NCI-H1694 treated with DMSO at 0.1 percent for 48 hours (cell line): ENCODE data around the gene PTP4A2.

Experiments
- DNase-seq: peaks from one replicate; lab custom pipeline; 2025; lab: John Stamatoyannopoulos, UW

PTP4A2 gene

DNA sequence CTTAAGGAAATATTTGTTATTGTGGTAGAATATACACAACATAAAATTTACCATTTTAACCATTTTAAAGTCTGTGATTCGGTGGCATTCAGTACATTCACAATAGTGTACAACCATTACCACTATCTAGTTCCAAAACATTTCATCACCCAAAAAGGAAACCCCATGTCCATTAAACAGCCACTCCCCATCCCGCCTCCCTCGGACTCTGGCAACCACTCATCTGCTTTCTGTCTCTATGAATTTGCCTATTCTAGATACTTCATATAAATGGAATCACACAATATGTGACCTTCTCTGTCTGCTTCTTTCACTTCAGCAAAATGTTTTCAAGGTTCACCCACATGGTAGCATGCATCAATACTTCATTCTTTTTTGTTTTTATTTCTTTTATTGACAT, 51.3 kb downstream of the PTP4A2 start:
- no peak for DNase-seq

DNA sequence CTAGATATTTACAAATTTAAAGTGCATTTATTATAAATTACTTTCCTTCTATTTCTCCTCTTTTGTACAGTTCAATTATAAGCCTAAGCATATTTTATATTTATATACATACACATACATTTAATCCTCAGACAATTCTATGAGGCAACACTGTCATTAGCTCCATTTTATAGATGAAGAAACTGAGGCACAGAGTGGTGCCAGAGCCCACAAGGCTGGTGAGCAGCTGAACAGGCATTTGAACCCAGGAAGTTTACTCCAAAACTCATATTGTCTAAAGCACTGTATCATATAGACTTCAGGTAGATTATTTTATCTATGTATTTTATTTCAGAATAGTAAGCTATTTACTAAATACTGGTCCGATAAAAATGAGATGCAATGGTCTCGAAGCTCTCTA, 52.3 kb downstream of the PTP4A2 start:
- DNase-seq, result no peak

DNA sequence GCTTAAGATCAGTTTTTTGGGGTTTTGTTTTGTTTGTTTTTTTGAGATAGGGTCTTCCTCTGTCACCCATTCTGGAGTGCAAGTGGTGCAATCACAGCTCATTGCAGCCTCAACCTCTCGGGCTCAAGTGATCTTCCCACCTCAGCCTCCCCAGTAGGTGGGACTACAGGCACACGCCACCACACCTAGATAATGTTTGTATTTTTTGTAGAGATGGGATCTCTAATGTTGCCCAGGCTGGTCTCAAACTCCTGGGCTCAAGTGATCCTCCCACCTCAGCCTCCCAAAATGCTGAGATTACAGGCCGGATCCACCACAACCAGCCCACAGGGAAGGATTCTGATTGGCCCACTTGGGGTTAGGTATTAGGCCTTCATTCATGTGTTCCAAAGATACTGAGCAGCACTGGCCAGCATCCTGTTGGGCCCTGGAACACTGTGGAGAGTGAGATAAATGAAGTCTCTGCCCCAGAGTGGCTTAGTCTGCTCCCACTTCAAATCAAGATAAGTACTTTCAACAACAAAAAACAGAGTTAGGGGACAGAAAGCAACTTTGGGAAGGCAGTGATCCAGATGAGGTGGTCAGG, 54.7 kb downstream of the PTP4A2 start:
- DNase-seq, result no peak

DNA sequence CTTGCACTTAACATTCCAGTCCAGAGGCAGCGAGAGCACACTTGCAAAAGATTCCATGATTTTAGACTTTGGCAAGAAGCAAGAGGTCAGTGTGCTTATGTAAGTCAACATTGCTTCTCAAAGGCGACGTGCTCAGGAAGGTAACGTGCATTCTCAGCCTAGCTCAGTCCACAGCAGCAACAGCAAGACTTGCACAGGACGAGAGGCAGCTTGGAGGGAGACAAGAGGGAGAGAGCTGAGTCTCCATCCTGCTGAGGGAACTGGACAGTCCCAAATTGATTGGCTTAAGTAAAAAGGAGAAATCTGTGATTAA, 56.5 kb downstream of the PTP4A2 start:
- DNase-seq, result no peak

DNA sequence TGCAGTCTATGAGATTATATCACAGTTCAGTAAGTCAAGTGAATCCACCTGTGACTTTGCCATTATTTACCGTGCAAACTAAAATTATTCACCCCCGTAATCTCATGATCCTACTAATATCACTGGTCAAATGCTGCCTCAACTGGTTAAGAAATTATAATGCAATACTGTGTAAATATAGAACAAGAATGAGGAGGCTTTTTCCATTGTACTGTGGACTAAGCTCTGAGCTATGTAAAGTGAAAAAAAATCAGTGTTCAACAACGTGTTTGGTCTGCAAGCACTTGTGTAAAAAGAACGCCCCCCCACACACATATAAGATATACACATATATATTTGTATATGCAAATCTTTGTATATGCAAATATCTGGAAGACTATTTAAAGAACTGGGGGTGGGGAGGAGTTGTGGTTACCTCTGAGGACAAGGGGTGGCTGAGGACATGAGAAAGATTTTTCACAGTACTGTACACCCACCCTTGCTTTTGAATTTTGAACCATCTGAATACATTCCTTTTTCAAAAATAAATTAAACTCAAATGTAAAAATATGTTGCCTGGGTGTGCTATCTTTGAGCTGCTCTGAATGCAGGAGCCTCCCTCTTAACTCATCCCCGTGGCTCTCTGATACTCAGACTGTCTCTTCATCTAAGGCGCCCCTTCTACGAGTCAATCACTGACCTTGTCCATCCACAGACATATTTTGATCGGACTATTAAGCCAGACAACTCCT, 57.0 kb downstream of the PTP4A2 start:
- DNase-seq, result no peak

DNA sequence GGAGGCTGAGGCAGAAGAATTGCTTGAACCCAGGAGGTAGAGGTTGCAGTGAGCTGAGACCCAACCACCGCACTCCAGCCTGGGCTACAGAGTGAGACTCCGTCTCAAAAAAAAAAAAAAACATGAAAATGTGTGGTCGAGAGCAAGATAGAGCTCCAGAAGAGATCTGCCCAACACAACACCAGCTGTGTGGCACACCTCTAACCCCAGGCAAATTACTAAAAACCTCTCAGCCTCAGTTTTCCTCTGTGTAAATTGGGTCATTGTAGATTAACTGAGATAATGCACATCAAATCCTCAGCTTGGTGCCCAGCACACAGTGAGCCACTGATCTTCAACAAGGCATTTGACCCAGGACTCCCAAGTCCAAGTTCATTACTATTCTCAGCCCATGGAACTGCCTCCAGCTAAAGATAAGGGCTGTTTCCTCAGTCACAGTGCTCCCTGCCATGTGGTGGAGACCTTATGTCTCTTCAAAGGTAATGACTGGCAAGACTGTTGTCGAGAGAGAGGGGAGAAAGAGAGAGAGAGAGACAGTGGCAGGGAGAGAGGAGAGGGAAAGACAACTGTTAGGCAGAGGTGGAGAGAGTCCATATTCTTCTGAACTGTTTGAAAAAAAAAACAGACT, 58.1 kb downstream of the PTP4A2 start:
- no peak for DNase-seq

DNA sequence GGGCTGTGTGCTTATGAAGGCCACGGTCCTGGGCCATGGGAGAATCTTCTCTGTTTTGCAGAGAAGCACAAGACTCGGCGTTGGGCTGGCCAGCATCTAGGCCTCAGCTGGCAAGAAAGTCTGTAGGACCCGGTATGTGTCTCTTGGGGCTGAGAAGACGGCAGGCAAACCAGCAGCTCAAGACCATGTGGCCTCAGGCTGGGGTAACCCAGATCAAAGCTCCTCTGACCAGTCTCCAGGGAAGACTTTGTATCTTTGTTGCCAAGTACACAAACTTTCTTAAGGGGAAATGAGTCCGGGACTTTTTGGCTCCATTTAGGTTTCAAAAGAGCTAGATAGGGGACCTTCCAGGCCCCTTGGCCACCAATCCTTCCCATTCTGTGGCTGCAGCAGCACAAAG, 60.1 kb downstream of the PTP4A2 start:
- DNase-seq, result no peak

DNA sequence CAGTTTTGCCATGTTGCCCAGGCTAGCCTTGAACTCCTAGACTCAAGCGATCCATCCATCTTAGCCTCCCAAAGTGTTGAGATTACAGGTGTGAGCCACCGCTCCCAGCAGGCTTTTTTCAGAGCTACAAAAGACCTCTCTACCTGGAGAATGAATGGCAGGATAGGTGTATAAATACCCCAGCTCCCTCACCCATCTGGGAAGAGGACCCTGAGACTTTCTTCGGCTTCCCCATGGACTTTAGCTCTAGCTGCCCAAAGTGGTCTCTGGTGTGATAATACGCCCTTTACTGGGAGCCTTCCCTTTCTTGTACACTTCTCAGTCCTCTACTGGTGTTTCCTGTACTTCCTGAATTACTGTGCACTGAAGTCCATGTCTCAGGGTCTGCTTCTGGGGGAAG, 60.6 kb downstream of the PTP4A2 start:
- DNase-seq, result no peak

DNA sequence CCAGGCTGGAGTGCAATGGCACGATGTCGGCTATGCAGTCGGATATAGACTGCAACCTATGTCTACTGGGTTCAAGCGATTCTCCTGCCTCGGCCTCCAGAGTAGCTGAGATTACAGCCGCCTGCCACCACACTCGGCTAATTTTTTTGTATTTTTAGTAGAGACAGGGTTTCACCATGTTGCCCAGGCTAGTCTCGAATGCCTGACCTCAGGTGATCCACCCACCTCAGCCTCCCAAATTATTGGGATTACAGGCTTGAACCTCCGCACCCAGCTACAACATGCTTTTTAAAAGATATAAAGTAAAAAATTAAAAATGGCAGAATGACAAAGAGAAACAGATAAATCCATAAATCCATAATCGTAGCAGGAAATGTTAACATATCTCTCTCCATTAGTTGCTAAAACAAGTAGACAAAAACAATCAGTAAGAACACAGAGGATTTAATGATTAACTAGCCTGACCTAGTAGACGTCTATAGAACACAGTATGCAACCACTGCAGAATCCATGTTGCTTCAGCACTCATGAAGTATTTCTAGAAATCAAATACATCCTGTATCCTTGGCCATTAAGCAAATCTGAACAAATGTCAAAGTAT, 62.4 kb downstream of the PTP4A2 start:
- no peak for DNase-seq

DNA sequence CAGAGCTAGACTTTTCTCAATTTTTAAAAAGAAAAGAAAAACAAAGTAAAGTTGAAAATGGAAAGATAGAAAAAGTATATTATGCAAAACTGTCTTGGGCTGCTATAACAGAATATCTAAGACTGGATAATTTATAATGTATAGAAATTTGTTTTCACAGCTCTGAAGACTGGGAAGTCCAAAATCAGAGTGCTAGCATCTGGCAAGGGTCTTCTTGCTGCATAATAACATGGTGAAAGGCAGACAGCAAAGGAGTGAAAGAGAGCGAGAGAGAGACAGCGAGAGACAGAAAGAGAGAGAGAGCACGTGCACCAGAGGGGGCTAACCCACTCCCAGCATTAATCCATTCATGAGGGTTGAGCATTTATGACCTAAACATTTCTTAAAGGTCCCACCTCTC, 63.2 kb downstream of the PTP4A2 start:
- no peak for DNase-seq

DNA sequence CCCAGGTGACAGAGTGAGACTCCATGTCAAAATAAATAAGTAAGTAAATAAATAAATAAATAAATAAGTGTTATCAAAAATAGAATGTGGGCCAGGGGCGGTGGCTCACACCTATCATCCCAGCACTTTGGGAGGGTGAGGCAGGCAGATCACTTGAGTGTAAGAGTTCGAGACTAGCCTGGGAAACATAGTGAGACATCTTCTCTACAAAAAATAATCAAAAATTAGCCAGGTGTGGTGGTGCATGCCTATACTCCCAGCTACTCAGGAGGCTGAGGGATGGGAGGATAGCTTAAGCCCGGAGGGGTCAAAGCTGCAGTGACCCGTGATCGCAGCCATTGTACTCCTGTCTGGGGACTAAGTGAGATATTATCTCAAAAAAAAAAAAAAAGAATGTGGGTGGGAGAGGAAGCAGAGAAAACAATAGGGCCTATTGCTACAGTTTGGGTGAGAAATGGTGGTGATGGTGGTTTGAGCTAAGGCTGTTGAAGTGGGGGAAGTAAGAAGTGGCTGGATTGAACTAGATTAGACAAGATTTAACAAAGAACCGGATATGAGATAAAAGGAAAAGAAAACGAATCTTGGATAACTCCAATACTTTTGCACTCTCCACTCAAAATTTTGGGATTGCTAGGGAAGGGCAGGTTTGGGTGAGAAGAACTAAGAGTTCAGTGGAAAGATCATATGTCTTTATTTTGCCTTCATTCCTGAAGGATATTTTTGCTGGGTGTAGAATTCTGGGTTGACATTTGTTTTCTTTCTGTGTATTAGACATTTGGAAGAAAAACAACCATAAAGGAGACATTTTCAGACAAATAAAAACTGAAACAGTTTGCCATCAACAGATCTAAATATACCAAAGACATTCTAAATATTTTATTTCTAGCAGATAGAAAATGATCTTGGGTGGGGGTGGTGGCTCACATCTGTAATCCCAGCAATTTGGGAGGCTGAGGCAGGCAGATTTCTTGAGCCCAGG, 65.2 kb downstream of the PTP4A2 start:
- no peak for DNase-seq

DNA sequence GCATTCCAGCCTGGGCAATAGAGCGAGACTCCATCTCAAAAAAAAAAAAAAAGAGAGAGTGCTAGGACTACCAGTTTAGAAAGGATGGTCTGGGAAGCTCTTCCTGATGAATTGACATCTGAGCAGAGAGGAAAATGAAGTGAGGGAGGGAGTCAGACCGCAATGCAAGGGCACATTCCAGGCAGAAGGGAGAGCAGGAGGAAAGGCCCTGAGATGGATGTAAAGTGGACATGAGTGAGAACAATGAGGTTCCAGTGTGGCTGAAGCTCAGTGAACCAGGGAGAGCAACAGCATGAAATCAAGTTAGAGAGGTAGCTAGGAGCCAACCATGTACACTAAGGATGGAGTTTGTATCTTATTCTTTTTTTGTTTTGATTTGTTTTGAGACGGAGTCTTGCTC, 66.5 kb downstream of the PTP4A2 start:
- no peak for DNase-seq

DNA sequence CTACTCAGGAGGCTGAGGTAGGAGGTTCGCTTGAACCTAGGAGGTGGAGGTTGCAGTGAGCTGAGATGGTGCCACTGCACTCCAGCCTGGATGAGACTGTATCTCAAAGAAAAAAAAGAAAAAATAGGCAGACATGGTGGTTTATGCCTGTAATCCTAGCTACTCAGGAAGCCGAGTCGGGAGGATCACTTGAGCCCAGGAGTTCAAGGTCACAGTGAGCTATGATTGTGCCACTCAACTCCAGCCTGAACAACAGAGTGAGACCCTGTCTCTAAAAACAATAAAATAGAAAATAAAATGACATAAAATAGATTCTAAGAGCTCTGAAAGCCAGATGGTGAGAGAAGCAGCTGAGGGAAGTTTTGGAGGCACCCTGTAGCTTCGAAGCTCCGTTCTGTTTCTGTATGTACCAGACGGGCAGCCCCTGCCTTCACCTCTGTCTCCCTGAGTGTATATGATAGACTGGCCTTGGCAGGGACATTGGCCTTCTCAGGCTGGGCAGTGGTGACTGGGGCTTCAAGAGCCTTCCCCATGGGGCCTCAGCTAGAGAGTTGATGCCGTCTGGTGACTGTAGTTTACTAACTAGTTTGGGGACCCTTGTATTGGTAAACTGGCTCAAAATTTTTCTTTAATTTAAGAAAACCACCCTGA, 68.0 kb downstream of the PTP4A2 start:
- DNase-seq, result no peak

DNA sequence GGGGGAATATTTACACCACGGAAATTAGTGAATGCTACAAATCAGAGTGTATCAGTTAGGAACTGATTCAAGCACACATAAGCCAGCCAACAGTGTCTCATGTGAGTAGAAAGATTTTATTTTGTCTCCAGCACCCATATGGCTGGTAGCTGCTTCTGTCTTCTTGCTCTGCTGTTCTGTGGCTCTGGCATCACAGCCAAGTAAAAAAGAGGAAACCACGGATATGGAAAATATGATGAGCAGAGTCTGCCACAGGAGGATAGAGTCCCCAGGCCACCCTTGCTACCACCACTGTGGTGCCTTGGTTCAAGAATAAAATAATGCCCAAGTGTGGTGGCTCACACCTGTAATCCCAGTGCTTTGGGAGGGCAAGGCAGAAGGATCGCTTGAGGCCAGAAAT, 68.7 kb downstream of the PTP4A2 start:
- DNase-seq, result no peak

DNA sequence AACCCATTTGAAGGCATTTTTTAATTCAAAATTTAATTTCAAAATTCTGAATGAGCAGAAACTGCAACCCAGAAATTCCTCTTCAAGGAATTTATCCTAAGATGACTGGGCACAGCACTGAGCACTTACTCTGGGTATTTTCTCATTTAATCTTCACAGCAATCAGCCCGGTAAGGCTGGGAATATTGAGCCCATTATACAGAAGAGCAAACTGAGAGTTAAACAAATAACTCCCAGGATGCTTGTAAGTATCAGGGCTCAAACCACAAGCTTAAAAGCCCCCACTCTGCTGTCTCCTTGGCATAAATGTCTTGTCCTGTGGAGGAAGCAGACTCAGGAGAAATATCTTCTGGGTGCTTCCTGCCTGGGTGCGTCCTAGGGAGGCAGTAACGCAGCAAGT, 69.3 kb downstream of the PTP4A2 start:
- DNase-seq, result no peak

DNA sequence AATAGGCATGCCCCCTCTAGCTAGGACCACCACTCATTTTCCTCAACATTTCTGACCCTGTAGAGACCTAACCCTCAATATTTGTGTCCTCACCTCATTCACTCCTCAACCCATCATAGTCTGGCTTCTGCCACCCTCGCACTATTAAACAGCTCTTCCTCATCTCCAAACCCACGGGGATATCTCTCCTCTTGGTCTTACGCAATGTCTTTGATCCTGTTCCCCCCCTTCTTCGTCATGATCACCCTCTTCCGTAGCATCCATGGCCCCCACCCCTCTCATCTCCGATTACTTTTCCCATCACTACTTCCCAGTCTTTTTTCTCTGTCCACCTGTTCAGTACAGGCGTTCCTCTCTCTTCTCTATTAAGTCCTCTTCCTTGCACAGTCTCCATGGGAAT, 70.6 kb downstream of the PTP4A2 start:
- no peak for DNase-seq

DNA sequence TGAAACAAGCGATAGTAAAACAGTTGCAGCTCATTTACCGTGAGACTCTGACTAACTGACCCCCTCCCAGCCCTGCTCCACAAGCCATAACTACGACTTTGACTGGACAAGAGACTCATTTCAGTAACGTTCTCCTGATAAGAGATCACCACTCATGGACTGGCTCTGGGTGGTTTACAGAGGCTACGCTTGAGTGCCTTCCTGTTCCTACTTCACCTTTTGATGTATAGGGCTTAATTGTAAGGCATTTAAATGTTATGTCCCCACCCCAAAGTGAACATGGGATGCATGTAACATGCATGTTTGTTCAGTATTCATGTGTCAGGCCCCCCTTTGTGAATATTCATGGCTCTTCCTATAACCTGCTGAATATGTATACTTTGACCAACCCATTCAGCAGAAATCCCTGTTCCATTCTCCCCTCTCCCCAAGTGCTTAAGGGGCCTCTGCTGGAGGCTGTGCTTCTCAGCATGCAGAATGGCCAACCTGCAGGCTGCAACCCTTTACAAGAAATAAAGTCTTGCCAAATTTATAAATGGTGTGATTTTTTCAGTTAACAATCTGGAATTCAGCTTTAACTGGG, 71.6 kb downstream of the PTP4A2 start:
- DNase-seq, result no peak

DNA sequence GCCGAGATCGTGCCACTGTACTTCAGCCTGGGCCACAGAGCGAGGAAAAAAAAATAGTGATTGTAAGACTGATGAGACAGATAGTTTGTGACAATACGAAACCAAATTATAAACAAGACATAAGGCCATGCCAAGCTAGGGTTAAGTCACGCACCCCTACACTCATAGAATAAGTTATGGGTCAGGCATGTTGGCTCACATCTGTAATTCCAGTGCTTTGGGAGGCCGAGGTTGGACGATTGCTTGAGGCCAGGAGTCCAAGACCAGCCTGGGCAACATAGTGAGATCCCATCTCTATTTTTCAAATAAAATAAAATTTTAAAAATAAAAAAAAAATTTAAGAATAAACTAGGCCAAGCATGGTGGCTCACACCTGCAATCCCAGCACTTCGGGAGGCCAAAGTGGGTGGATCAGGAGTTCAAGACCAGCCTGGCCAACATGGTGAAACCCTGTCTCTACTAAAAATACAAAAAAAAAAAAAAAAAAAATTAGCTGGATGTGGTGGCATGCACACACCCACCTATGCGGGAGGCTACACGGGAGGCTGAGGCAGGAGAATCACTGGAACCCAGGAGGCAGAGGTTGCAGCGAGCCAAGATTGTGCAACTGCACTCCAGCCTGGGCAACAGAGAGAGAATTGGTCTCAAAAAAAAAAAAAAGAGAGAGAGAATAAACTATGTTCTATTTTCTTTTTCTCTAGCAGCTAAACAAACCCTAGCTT, 72.3 kb downstream of the PTP4A2 start:
- DNase-seq, result no peak

DNA sequence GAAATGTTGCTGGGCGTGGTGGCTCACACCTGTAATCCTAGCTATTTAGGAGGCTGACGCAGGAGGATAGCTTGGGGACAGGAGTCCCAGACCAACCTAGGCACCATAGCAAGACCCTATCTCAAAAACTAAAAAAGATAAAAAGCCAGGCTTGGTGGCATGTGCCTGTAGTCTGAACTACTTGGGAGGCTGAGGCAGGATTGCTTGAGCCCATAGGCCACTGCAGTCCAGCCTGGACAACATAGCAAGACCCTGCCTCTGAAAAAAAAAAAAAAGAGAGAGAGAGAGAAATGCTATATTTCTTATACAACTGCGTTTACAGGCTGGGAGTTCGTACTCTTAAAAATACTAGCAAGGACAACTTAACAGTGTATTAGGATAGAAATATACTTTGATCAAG, 76.1 kb downstream of the PTP4A2 start:
- no peak for DNase-seq

DNA sequence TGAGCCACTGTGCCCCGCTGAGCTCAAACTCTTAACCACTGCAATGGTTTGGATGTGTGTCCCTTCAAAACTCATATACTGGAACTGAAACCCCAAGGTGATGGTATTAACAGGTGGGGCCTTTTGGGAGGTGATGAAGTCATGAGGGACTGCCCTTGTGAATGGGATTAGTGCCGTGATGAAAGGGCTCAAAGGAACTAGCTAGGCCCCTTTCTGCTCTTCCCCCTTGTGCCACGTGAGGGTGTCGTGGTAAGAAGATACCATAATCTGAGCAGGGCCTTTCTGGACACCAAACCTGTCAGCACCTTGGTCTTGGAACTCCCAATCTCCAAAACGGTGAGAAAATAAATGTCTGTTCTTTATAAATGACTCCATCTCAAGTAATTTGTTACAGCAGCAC, 76.8 kb downstream of the PTP4A2 start:
- no peak for DNase-seq

DNA sequence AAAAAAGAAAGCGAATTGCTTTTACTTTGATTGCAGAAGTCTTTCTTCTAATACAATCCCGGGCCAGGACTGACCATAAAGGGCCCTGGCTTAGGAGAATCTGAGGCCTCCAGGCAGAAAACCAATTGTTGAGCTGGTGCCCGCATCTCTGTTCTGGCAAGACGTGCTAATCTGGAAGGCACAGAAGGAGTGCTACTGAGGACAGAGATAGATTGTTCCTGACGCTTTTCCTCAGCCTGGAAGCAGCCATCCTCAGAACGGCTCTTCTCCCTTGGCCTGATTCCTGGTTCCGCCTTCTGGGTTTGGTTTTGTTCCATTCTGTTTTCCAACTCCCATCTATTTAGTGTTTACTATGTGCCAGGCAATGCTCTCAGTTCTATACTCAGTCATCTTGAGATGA, 77.6 kb downstream of the PTP4A2 start:
- DNase-seq, result no peak
